ENCODE measurements around the gene TMF1.

DNA sequence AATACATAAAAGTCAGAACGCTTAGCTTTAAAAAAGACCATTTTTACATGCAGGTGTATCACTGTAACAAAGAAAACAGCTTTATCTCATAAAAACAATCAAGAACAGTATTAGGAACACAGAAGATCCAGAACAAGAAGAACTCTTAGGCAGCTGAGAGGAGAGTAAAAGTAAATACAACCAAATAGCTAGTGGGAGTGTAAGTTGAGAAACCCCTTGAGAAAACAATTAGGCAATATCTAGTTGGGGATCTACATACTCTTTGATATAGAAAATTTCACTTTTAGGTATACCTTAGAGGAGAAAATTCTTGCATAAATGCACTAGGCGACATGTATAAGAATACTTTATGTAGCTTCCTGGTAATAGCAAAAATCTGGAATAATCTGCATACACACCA, 7.5 kb downstream of the TMF1 start:
- TF ChIP-seq, protein P1, sequence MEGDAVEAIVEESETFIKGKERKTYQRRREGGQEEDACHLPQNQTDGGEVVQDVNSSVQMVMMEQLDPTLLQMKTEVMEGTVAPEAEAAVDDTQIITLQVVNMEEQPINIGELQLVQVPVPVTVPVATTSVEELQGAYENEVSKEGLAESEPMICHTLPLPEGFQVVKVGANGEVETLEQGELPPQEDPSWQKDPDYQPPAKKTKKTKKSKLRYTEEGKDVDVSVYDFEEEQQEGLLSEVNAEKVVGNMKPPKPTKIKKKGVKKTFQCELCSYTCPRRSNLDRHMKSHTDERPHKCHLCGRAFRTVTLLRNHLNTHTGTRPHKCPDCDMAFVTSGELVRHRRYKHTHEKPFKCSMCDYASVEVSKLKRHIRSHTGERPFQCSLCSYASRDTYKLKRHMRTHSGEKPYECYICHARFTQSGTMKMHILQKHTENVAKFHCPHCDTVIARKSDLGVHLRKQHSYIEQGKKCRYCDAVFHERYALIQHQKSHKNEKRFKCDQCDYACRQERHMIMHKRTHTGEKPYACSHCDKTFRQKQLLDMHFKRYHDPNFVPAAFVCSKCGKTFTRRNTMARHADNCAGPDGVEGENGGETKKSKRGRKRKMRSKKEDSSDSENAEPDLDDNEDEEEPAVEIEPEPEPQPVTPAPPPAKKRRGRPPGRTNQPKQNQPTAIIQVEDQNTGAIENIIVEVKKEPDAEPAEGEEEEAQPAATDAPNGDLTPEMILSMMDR (IDR thresholded peaks at IDR 0.05), result no peak
- TF ChIP-seq POLR2A (IDR thresholded peaks at IDR 0.05), result no peak

Data from testis (tissue), 2 donors.